GM12878 (cell line): Measurements from ENCODE around the gene CTSE. TPM values are rescaled to one million over a fixed set of nuclear protein-coding genes. Genes with fewer than 3 reads are reported as not detected.

Experiments
- ATAC-seq: fragments of 200-7000 bp; cut with Tn5 transposase; 3 replicates; pipeline ENCODE4 v1.9.1; 2020; ENCODE audit warnings: mild to moderate bottlenecking, moderate library complexity
- BruUV-seq: library from RNA; stranded (reverse); fragments of 400-500 nt; replicated peaks from 2 replicates; lab custom pipeline; 2021; lab: Mats Ljungman, UMichigan
- CTCF ChIA-PET: fragments of 300-600 bp; sonication (Branson Sonifier 250); formaldehyde crosslinking; extraction: SDS; loops from one replicate; lab custom pipeline; 2021; ENCODE audit warnings: inconsistent platforms; lab: Yijun Ruan, JAX
- POLR2A ChIA-PET: fragments of 350-600 bp; formaldehyde crosslinking; extraction: SDS; loops from one replicate; lab custom pipeline; 2021; ENCODE audit warnings: inconsistent platforms; lab: Charles Lee
- RAD21 ChIA-PET: fragments of 300-600 bp; sonication (Branson Sonifier 250); formaldehyde crosslinking; loops from one replicate; lab custom pipeline; 2023; ENCODE audit warnings: antibody characterized with exemption; ENCODE audit not compliant: unreplicated experiment; lab: Charles Lee
- SMC1A ChIA-PET: fragments of 300-600 bp; sonication (Branson Sonifier 250); formaldehyde crosslinking; loops from one replicate; lab custom pipeline; 2023; ENCODE audit not compliant: unreplicated experiment, uncharacterized antibody; lab: Charles Lee
- DNase-seq: peaks from one replicate; pipeline ENCODE4 v3.0.0-alpha.2; 2011; ENCODE audit warnings: low read depth, low spot score
- FAIRE-seq: peaks from 3 replicates; lab custom pipeline; 2011; peaks lifted over from hg19 to GRCh38; lab: Jason Lieb, UNC
- H2AFZ ChIP-seq: 2 replicates; pipeline ENCODE4 v1.6.0; 2011; ENCODE audit warnings: low read depth, low read length, control low read depth; ENCODE audit not compliant: control insufficient read depth
- H3K27ac ChIP-seq: 2 replicates; pipeline ENCODE4 v1.5.1; 2011; ENCODE audit warnings: control low read depth; ENCODE audit not compliant: control insufficient read depth, insufficient read depth
- H3K27me3 ChIP-seq, 2 experiments: replicated peaks in 1 of 2; 2 replicates each; pipeline versions ENCODE4 v1.6.0 to v1.6.1; 2011; ENCODE audit warnings: low read length in 1 of 2; ENCODE audit not compliant: control insufficient read depth in 2 of 2, insufficient read depth in 2 of 2
- H3K36me3 ChIP-seq, 2 experiments: 2 replicates each; pipeline ENCODE4 v1.5.1; 2011; ENCODE audit warnings: low read length in 1 of 2; ENCODE audit not compliant: control insufficient read depth in 2 of 2, insufficient read depth in 2 of 2
- H3K4me1 ChIP-seq: 2 replicates; pipeline ENCODE4 v1.6.1; 2011; ENCODE audit warnings: mild to moderate bottlenecking, low read length, moderate library complexity, mixed read lengths; ENCODE audit not compliant: control insufficient read depth, insufficient read depth
- H3K4me2 ChIP-seq: 2 replicates; pipeline ENCODE4 v1.6.0; 2011; ENCODE audit warnings: control low read depth; ENCODE audit not compliant: control insufficient read depth, insufficient read depth
- H3K4me3 ChIP-seq: fragments of 200-600 bp; sonication (generic); 2 replicates; pipeline ENCODE4 v1.5.1; 2016
- H3K79me2 ChIP-seq: 2 replicates; pipeline ENCODE4 v1.6.0; 2011; ENCODE audit warnings: low read length; ENCODE audit not compliant: control insufficient read depth, insufficient read depth
- H3K9ac ChIP-seq: 2 replicates; pipeline ENCODE4 v1.8.0; 2011; ENCODE audit warnings: low read length, control low read depth, mixed read lengths; ENCODE audit not compliant: control insufficient read depth, insufficient read depth
- H3K9me3 ChIP-seq: replicated peaks from 3 replicates; pipeline ENCODE4 v1.5.1; 2011; ENCODE audit warnings: mild to moderate bottlenecking, low read length; ENCODE audit not compliant: control insufficient read depth, insufficient read depth
- H4K20me1 ChIP-seq: 2 replicates; pipeline ENCODE4 v1.6.0; 2011; ENCODE audit not compliant: control insufficient read depth, insufficient read depth
- FOS ChIP-seq: IDR thresholded peaks from 3 replicates; pipeline ENCODE4 v1.6.1; 2011; ENCODE audit warnings: borderline replicate concordance; ENCODE audit not compliant: insufficient read length; ENCODE audit errors: extremely low read depth
- IKZF2 ChIP-seq, 2 experiments: fragments of 450-650 bp; IDR thresholded peaks; 2 replicates each; pipeline ENCODE4 v1.6.1; 2017; ENCODE audit warnings: mild to moderate bottlenecking in 2 of 2, moderate library complexity in 2 of 2
- PRDM15 ChIP-seq: fragments of 450-650 bp; formaldehyde crosslinking; IDR thresholded peaks from 2 replicates; pipeline ENCODE4 v1.4.0; 2020; ENCODE audit warnings: mild to moderate bottlenecking, moderate library complexity
- ZBTB11 ChIP-seq: fragments of 450-650 bp; formaldehyde crosslinking; IDR thresholded peaks from 2 replicates; pipeline ENCODE4 v1.5.0; 2022; ENCODE audit warnings: mild to moderate bottlenecking, missing genetic modification characterization
- WGBS: methylation state at CpG from one replicate; pipeline ENCODE4 v1.1.6; 2016; ENCODE audit warnings: low lambda C conversion rate; ENCODE audit not compliant: insufficient replicate concordance, insufficient coverage; ENCODE audit errors: missing lambda C conversion rate; 5-methylcytosine and 5-hydroxymethylcytosine counted together
- in situ Hi-C: fragments of 300-500 bp; cut with MboI; formaldehyde crosslinking; loops from 9 replicates; pipeline ENCODE4 v1.14.3; 2018; ENCODE audit warnings: mixed read lengths
- intact Hi-C: fragments of 100-400 bp; cut with micrococcal nuclease; formaldehyde crosslinking; loops from one replicate; pipeline ENCODE4 v1.14.2; 2022; ENCODE audit not compliant: unreplicated experiment
- polyA plus RNA-seq, 11 experiments: library from polyadenylated mRNA; depleted of rRNA in 4 of 11; unstranded in 6 of 11; stranded (reverse) in 5 of 11; fragments of >200 nt; fragmentation: Nextera tagmentation in 4 of 11; fragmentation: Illumina TruSeq in 1 of 11; extraction: Ambion mirVana in 4 of 11; extraction: Trizol in 1 of 11; gene quantifications; 1 replicate in 1 of 11; 2 replicates in 10 of 11; pipeline versions ENCODE4 v1.2.1 to v1.2.3, GENCODE V29; 2011 to 2016; ENCODE audit warnings: inconsistent platforms in 2 of 11, missing spikeins in 2 of 11, low read depth in 1 of 11
- total RNA-seq, 4 experiments: library from RNA; depleted of rRNA in 3 of 4; stranded (reverse); fragments of >200 nt in 3 of 4; fragmentation: Illumina TruSeq in 1 of 4; extraction: Trizol in 1 of 4; gene quantifications; 2 replicates each; pipeline versions ENCODE4 v1.2.1 to v1.2.3, GENCODE V29; 2013 to 2021

CTSE gene
- total and polyA plus RNA-seq, 10 of the 15 experiments (the other 5 are each of a cell fraction or from before 2014, with no cell fraction given), result 0.26 TPM; not detected in 9

GRCh38 chr1:206015071-206015470 lies 8.6 kb downstream of the CTSE start (continued):
- no peak for TF ChIP-seq PRDM15 (CRISPR knock-in tag)
- TF ChIP-seq, all 136 proteins: peak for 0

GRCh38 chr1:206014601-206015000 lies 9.1 kb downstream of the CTSE start:
- Histone ChIP-seq H3K9ac (no peak overlapping the region), H2AFZ (no peak overlapping the region), H4K20me1 (no peaks in the 10 kb centered on the region), H3K27ac (no peak overlapping the region), H3K4me3 (no peak overlapping the region), H3K9me3 (no peaks in the 10 kb centered on the region), H3K4me1 (peaks cover 17% of the 10 kb centered on the region), H3K36me3 (no peaks in the 10 kb centered on the region), H3K79me2 (no peaks in the 10 kb centered on the region), H3K4me2 (no peak overlapping the region), H3K27me3 (no peaks in the 10 kb centered on the region; a peak in 1 of 4 replicates)
- CTCF ChIA-PET, result interaction anchor here (1.9 kb wide), 1 partner anchor 16 kb away, joined by 14 read pairs; no protein-coding TSS in a partner anchor
- ATAC-seq, result no peak
- DNase-seq, result no peak
- WGBS, result 79% methylated on average over 5 of the region's 5 CpGs
- SMC1A ChIA-PET, result interaction anchor here (0.8 kb wide), 1 partner anchor 28 kb away, joined by 3 read pairs; no protein-coding TSS in a partner anchor
- POLR2A ChIA-PET, result no interaction called here
- RAD21 ChIA-PET, result interaction anchor here (1.4 kb wide), 1 partner anchor 92 kb away, joined by 4 read pairs; no protein-coding TSS in a partner anchor
- in situ Hi-C loops, result no loop called here
- intact Hi-C loops, result no loop called here
- FAIRE-seq, result no peak
- BruUV-seq, result no TSS peak
- TF ChIP-seq ZBTB11 (no peak), IKZF2 (IDR thresholded peaks at IDR 0.05) (no peak), FOS (no peak)
- TF ChIP-seq, all 136 proteins: peak for 0
